H9 (cell line): ENCODE data around the gene DDX59. TPM values are rescaled to one million over a fixed set of nuclear protein-coding genes. Genes with fewer than 3 reads are reported as not detected.

Experiments used
- DNase-seq: peaks from one replicate; pipeline ENCODE4 v3.0.0-alpha.2; 2017
- H2AFZ ChIP-seq: one replicate; pipeline ENCODE4 v1.6.1; 2013; ENCODE audit warnings: mild to moderate bottlenecking, low read length, control low read depth, moderate library complexity
- H2AK5ac ChIP-seq: 2 replicates; pipeline ENCODE4 v1.6.1; 2013; ENCODE audit warnings: low read length, control low read depth, mixed read lengths; ENCODE audit not compliant: insufficient read length
- H2BK120ac ChIP-seq: one replicate; pipeline ENCODE4 v1.6.1; 2013; ENCODE audit warnings: low read depth, mild to moderate bottlenecking, low read length, control low read depth, inconsistent platforms; ENCODE audit not compliant: poor library complexity, severe bottlenecking
- H2BK12ac ChIP-seq: 2 replicates; pipeline ENCODE4 v1.6.1; 2013; ENCODE audit warnings: low read length, control low read depth, mixed read lengths, low read depth; ENCODE audit not compliant: insufficient read length
- H2BK15ac ChIP-seq: 2 replicates; pipeline ENCODE4 v1.6.1; 2013; ENCODE audit warnings: low read depth, low read length, control low read depth
- H2BK20ac ChIP-seq: one replicate; pipeline ENCODE4 v1.6.1; 2013; ENCODE audit warnings: low read depth, mild to moderate bottlenecking, low read length, control low read depth, inconsistent platforms; ENCODE audit not compliant: poor library complexity, severe bottlenecking
- H2BK5ac ChIP-seq: 2 replicates; pipeline ENCODE4 v1.6.1; 2013; ENCODE audit warnings: low read length, control low read depth, mixed read lengths; ENCODE audit not compliant: insufficient read length
- H3K14ac ChIP-seq: 2 replicates; pipeline ENCODE4 v1.6.1; 2013; ENCODE audit warnings: low read length, control low read depth; ENCODE audit not compliant: insufficient read depth
- H3K18ac ChIP-seq: 2 replicates; pipeline ENCODE4 v1.6.1; 2013; ENCODE audit warnings: low read depth, mild to moderate bottlenecking, mixed read lengths, low read length, control low read depth; ENCODE audit not compliant: insufficient read length
- H3K23ac ChIP-seq: 2 replicates; pipeline ENCODE4 v1.6.1; 2013; ENCODE audit warnings: low read length, control low read depth, mixed read lengths, low read depth; ENCODE audit not compliant: insufficient read length
- H3K23me2 ChIP-seq: 2 replicates; pipeline ENCODE4 v1.6.1; 2013; ENCODE audit warnings: low read depth, mild to moderate bottlenecking, mixed read lengths, low read length, control low read depth; ENCODE audit not compliant: insufficient read length, poor library complexity, severe bottlenecking
- H3K27ac ChIP-seq: 2 replicates; pipeline ENCODE4 v1.5.1; 2013; ENCODE audit warnings: low read length, control low read depth, mixed read lengths, low read depth; ENCODE audit not compliant: insufficient read length
- H3K27me3 ChIP-seq: 2 replicates; pipeline ENCODE4 v1.6.1; 2013; ENCODE audit warnings: low read length, control low read depth, inconsistent platforms; ENCODE audit not compliant: insufficient read depth
- H3K4ac ChIP-seq: 2 replicates; pipeline ENCODE4 v1.6.1; 2013; ENCODE audit warnings: low read depth, mild to moderate bottlenecking, control low read depth, inconsistent platforms, low read length, moderate library complexity
- H3K4me1 ChIP-seq: 2 replicates; pipeline ENCODE4 v1.6.1; 2013; ENCODE audit warnings: low read length, control low read depth, inconsistent platforms; ENCODE audit not compliant: insufficient read depth
- H3K4me2 ChIP-seq: 2 replicates; pipeline ENCODE4 v1.6.1; 2013; ENCODE audit warnings: low read length, control low read depth, mixed read lengths; ENCODE audit not compliant: insufficient read length, insufficient read depth
- H3K56ac ChIP-seq: 2 replicates; pipeline ENCODE4 v1.6.1; 2013; ENCODE audit warnings: low read depth, mild to moderate bottlenecking, mixed read lengths, low read length, control low read depth; ENCODE audit not compliant: insufficient read length
- H3K79me1 ChIP-seq: 2 replicates; pipeline ENCODE4 v1.6.1; 2013; ENCODE audit warnings: low read depth, mild to moderate bottlenecking, moderate library complexity, low read length, control low read depth, inconsistent platforms; ENCODE audit not compliant: insufficient read depth, poor library complexity, severe bottlenecking
- H3K79me2 ChIP-seq: 2 replicates; pipeline ENCODE4 v1.6.1; 2013; ENCODE audit warnings: low read length, control low read depth, inconsistent platforms; ENCODE audit not compliant: insufficient read depth
- H3K9ac ChIP-seq: 2 replicates; pipeline ENCODE4 v1.6.1; 2013; ENCODE audit warnings: low read length, control low read depth, mixed read lengths; ENCODE audit not compliant: insufficient read length; ENCODE audit errors: extremely low read depth
- H3K9me3 ChIP-seq: one replicate; pipeline ENCODE4 v1.6.1; 2013; ENCODE audit warnings: low read depth, low read length, inconsistent platforms; ENCODE audit not compliant: control insufficient read depth
- H3T11ph ChIP-seq: one replicate; pipeline ENCODE4 v1.6.1; 2013; ENCODE audit warnings: mild to moderate bottlenecking, low read length, control low read depth, inconsistent platforms
- H4K20me1 ChIP-seq: one replicate; pipeline ENCODE4 v1.6.1; 2013; ENCODE audit not compliant: control insufficient read depth, insufficient read length, insufficient read depth
- H4K5ac ChIP-seq: 2 replicates; pipeline ENCODE4 v1.6.1; 2013; ENCODE audit warnings: low read depth, mild to moderate bottlenecking, mixed read lengths, low read length, control low read depth; ENCODE audit not compliant: insufficient read length
- H4K8ac ChIP-seq: replicated peaks from 2 replicates; pipeline ENCODE4 v1.6.1; 2013; ENCODE audit warnings: low read length, control low read depth, mixed read lengths, low read depth; ENCODE audit not compliant: insufficient read length
- H4K91ac ChIP-seq: 2 replicates; pipeline ENCODE4 v1.6.1; 2013; ENCODE audit warnings: low read depth, mild to moderate bottlenecking, moderate library complexity, mixed read lengths, low read length, control low read depth; ENCODE audit not compliant: insufficient read length
- H3K27ac Mint-ChIP-seq, 3 experiments: 2 replicates in 2 of 3; 3 replicates in 1 of 3; pipeline ENCODE4 v1.8.0; 2020 to 2021; ENCODE audit warnings: mixed read lengths in 3 of 3, mild to moderate bottlenecking in 1 of 3, moderate library complexity in 1 of 3
- H3K27me3 Mint-ChIP-seq: 2 replicates; pipeline ENCODE4 v1.8.0; 2021; ENCODE audit warnings: low read depth, mild to moderate bottlenecking, moderate library complexity, mixed read lengths
- H3K36me3 Mint-ChIP-seq, 3 experiments: 2 replicates in 2 of 3; 3 replicates in 1 of 3; pipeline ENCODE4 v1.8.0; 2020 to 2021; ENCODE audit warnings: low read depth in 3 of 3, mixed read lengths in 3 of 3; ENCODE audit not compliant: insufficient read depth in 1 of 3
- H3K4me1 Mint-ChIP-seq, 2 experiments: 2 replicates each; pipeline ENCODE4 v1.8.0; 2020; ENCODE audit warnings: mixed read lengths in 2 of 2
- H3K4me3 Mint-ChIP-seq, 2 experiments: 2 replicates in 1 of 2; 3 replicates in 1 of 2; pipeline ENCODE4 v1.8.0; 2020 to 2021; ENCODE audit warnings: mild to moderate bottlenecking in 2 of 2, mixed read lengths in 2 of 2, moderate library complexity in 1 of 2
- H3K9me3 Mint-ChIP-seq, 2 experiments: 2 replicates in 1 of 2; 3 replicates in 1 of 2; pipeline ENCODE4 v1.8.0; 2020; ENCODE audit warnings: mild to moderate bottlenecking in 2 of 2, mixed read lengths in 2 of 2, moderate library complexity in 1 of 2
- CTCF ChIP-seq: fragments of 200-600 bp; sonication (generic); conservative IDR thresholded peaks from 3 replicates; pipeline ENCODE4 v1.8.0; 2021; ENCODE audit warnings: antibody characterized with exemption, mild to moderate bottlenecking
- WGBS: extraction: QIAGEN DNeasy Blood & Tissue Kit; methylation state at CpG from one replicate; pipeline ENCODE4 v1.1.7; 2013; ENCODE audit warnings: missing lambda C conversion rate, low lambda C conversion rate, mixed read lengths; ENCODE audit not compliant: insufficient read length; ENCODE audit errors: extremely low coverage; 5-methylcytosine and 5-hydroxymethylcytosine counted together
- total RNA-seq: library from RNA; stranded (reverse); gene quantifications from 2 replicates; pipeline ENCODE4 v1.2.1, GENCODE V29; 2021

The DDX59 gene
- total RNA-seq, 1 experiment from 2014 or later: 14.0 TPM

GRCh38 chr1:200640373-200640962 is 29.2 kb downstream of the DDX59 start:
- H3K27ac ChIP-seq: no peak overlapping the region
- H3T11ph ChIP-seq: no peak overlapping the region
- H3K27ac Mint-ChIP-seq: no peak overlapping the region
- 0 out of 4 replicates have a peak, but pooled peaks cover 0 to 2% of the 10 kb centered on the region in 2 experiments for H3K4me1 Mint-ChIP-seq
- no peaks in the 10 kb centered on the region for H3K27me3 Mint-ChIP-seq
- no peak overlapping the region for H2BK120ac ChIP-seq
- no peaks in the 10 kb centered on the region for H3K27me3 ChIP-seq
- no peak overlapping the region for H3K18ac ChIP-seq
- peaks cover 0 to 15% (median 14%) of the 10 kb centered on the region in 3 experiments; a peak in 5 of 7 replicates for H3K36me3 Mint-ChIP-seq
- no peak for TF ChIP-seq CTCF
- no peaks in the 10 kb centered on the region for H3K23me2 ChIP-seq
- H3K79me2 ChIP-seq: no peaks in the 10 kb centered on the region
- no peak overlapping the region for H2BK15ac ChIP-seq
- no peaks in the 10 kb centered on the region for H4K20me1 ChIP-seq
- H2AFZ ChIP-seq: no peak overlapping the region
- no peak overlapping the region for H3K14ac ChIP-seq
- H3K9me3 Mint-ChIP-seq: no peaks in the 10 kb centered on the region
- no peak overlapping the region for H3K56ac ChIP-seq
- H3K4ac ChIP-seq: no peak overlapping the region
- H2BK12ac ChIP-seq: no peak overlapping the region
- H3K23ac ChIP-seq: no peak overlapping the region
- no peak overlapping the region for H4K8ac ChIP-seq
- H3K4me3 Mint-ChIP-seq: no peak overlapping the region
- H3K4me2 ChIP-seq: no peak overlapping the region
- no peak overlapping the region for H2BK20ac ChIP-seq
- H4K5ac ChIP-seq: no peak overlapping the region
- H3K79me1 ChIP-seq: no peaks in the 10 kb centered on the region
- H2BK5ac ChIP-seq: no peak overlapping the region
- H4K91ac ChIP-seq: no peak overlapping the region
- no peak overlapping the region for H2AK5ac ChIP-seq
- DNase-seq: no peak
- no CpG with 5 or more reads among the region's 4 CpGs for WGBS
- H3K9me3 ChIP-seq: no peaks in the 10 kb centered on the region
- no peaks in the 10 kb centered on the region for H3K4me1 ChIP-seq
- no peak overlapping the region for H3K9ac ChIP-seq
